HG03558 (cell line): ENCODE results near the gene FBLN1.
"Not testable (repeated sequence)": the region's sequence is repeated elsewhere in the genome, so short reads cannot be mapped to it uniquely, and the experiment has no call there.

Experiments
- ATAC-seq: cut with Tn5 transposase; IDR thresholded peaks from one replicate; pipeline ENCODE4 v1.9.1; 2021; ENCODE audit warnings: moderate number of reproducible peaks; ENCODE audit not compliant: unreplicated experiment; ENCODE audit errors: extremely low read depth

Gene FBLN1

GRCh38 chr22:45475851-45476514, 26.7 kb upstream of the FBLN1 start:
- ATAC-seq, result no peak

- no peak for ATAC-seq
These were observed 25.9 kb upstream of the FBLN1 start for GRCh38 chr22:45476814-45477213.

DNA sequence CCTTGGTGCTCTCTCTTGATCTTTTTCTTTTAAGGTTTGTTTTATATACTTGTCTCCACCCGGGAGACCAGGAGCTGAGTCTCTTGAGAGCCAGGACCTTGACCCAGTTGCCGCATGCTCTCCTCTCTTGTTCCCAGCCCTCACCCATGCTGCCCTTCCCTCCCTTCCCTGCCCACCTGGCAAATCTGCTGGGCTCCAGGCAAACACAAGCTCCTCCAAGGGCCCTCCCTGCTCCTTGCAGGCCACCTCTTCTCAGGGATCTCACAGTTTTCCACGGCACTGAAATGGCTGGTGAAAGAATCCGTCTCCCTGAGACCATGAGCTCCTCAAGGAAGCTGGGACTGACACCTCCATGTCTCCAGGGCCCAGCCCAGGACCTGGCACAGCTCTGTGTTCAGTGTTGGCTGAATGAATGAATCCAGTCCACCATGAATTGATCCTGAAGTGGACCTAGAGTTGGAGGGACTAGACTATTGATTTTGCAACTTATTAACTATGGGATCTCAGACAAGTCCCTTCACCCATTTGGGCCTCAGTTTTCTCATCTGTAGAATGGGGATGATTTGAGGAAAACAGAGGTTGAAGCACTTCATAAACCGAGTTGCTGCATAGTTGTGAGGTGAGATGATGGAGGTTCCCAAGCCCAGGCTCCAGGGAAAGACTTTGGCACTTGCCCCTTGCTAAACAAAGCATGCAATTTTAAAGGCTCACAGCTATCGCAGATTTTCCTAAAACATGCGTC, 25.1 kb upstream of the FBLN1 start:
- no peak for ATAC-seq

- ATAC-seq, result no peak
These were observed 24.4 kb upstream of the FBLN1 start for GRCh38 chr22:45478108-45478771.

DNA sequence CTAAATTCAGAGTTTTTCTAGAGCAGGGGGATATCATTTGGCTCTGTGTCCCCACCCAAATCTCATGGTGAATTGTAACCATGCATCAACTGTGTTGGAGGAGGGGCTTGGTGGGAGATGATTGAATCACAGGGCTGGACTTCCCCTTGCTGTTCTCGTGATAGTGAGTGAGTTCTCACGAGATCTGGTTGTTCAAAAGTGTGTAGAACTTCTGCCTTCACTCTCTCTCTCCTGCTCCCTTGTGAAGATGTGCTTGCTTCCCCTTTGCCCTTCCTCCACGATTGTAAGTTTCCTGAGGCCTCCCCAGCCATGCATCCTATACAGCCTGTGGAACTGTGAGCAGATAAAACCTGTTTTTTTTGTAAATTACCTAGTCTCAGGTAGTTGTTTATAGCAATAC, 22.0 kb upstream of the FBLN1 start:
- no peak for ATAC-seq

GRCh38 chr22:45481661-45482060, 21.0 kb upstream of the FBLN1 start:
- no peak for ATAC-seq

GRCh38 chr22:45482169-45482568, 20.5 kb upstream of the FBLN1 start:
- ATAC-seq, result no peak

DNA sequence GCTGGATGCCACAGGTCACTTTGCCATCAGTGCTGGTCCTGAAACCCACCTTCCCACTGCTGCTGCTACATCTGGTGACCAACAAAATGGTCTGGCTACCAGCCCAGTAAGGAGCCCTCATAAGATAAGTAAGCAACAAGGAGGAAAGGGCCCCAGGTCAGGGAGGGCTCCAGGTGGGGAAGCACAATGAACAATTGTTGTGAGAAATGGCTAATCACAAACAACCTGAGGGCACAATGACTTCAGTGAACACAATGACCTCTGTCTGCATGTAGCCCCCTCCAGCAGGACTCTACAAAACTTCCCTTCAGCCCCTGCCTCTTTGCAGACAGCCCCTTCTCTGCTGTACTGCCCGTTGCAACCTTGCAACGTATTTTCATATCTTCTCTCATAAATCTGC, 19.4 kb upstream of the FBLN1 start:
- no peak for ATAC-seq

DNA sequence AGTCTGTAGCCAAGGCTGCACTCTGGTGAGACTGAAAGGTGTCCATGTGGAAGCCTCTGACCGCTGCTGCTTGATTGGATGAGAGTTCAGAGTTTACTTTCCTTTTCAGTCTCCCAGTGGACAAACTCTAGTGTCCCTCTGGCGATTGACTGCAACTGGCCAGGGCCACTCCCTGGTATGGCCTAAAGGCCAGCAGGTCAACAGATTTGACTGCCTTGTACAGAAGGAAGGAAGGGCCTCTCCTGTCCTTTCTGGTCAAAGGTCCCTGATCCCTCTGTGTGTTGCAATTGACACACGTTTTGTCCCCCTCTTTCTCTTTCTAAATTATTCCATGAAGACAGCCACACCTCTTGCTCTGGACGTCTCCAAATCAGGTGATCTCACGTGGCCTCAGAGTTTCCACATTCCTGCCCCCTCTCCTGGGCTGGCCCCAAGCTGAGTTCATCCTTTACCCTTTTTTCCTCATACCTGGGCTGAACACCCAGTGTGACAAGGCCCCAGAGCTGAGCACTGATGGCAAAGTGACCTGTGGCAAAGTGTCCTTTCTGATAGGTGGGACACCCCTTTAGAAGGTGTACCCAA, 18.7 kb upstream of the FBLN1 start:
- ATAC-seq, result no peak

DNA sequence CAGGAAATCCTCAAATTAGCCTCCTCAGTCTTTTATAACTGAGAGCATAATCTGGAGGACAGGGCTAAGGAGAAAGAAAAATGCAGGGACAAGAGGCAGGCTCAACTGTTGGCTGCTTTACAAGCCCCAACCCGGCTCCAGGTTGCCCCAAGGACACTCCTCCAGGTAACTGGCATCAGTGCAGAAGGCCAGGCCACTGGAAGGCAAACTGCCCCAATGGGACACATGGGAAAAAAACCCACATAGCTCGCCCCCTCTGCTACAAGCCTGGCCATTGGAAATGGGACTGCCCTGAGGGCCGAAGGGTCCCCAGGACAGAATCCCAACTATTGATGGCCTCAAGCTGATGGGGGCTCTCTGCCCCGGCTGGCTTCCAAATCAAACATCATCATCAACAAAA, 17.9 kb upstream of the FBLN1 start:
- ATAC-seq, result no peak

GRCh38 chr22:45485261-45485660, 17.4 kb upstream of the FBLN1 start:
- no peak for ATAC-seq

DNA sequence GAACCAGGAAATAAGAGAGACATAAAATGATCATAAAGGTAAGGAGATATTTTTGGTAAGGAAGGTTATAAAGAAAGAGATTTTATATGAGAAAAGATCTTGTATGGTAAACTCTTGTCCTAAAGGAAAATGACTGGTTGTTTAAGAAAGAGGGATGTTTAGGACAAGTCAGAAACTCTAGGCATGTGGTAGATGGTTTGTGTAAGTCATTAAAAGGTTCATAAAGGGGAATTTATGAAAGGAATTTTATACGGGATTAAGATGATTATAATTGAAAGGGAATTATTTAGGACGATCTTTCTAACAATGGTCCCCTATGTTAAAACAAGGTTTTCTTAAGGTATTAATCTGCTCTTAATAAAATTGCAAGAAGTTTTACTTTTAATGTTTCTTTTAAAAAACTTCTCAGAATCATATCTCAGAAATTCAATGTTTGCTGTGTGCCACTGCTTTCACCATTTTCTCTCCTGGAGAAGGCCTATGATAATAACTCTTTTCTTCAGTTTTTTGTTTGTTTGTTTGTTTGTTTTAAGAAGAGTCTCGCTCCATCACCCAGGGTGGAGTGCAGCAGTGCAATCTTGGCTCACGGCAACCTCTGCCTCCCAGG, 13.8 kb upstream of the FBLN1 start:
- ATAC-seq, result no peak

DNA sequence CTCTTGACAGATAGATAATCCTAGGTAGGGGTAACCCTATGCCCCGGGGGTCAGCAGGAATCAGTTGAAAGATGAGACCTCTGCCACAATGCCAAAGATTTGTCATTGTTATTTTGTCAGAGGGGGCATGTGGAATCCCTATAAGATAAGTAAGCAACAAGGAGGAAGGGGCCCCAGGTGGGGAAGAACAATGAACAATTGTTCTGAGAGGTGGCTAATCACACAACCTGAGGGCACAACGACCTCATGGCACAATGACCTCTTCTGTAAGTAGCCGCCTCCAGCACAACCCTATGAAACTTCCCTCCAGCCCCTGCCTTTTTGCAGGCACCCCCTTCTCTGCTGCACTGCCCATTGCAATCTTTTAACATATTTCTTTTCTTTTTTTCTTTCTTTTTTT, 11.8 kb upstream of the FBLN1 start:
- no peak for ATAC-seq

GRCh38 chr22:45491841-45492240, 10.8 kb upstream of the FBLN1 start:
- no peak for ATAC-seq

DNA sequence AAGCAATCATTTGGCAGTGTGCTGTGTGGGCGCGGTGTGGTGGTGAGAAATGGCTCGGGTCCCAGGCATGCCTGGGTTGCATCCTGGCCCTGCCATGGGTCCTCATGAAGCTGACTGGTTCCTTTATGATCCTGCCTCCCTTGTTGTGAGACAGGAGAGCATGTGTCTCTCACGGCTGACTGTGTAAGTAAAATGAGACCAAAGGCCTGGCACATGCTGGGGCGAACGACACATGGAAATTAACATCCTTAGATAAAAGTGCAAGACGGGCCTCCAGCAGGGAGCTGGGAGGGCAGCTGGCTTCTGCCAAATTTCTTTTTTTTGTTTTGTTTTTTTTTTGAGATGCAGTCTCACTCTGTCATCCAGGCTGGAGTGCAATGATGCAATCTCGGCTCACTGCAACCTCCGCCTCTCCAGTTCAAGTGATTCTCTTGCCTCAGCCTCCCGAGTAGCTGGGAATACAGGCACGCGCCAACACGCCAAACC, 9.4 kb upstream of the FBLN1 start:
- no peak for ATAC-seq

GRCh38 chr22:45494306-45494705, 8.4 kb upstream of the FBLN1 start:
- ATAC-seq, result not testable (repeated sequence)

DNA sequence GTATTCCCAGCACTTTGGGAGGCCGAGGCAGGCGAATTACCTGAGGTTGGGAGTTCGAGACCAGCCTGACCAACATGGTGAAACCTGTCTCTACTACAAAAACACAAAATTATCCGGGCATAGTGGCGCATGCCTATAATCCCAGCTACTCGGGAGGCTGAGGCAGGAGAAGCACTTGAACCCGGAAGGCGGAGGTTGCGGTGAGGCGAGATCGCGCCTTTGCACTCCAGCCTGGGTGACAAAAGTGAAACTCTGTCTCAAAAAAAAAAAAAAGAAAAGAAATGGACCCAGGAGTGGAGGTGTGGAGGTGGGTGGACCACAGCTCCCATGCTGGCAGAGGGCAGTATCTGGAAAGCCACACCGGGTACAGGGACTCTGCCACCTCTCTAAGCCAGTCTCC, 7.1 kb upstream of the FBLN1 start:
- ATAC-seq, result not testable (repeated sequence)

GRCh38 chr22:45496451-45496941, 6.2 kb upstream of the FBLN1 start:
- no peak for ATAC-seq

GRCh38 chr22:45497351-45498145, 5.1 kb upstream of the FBLN1 start:
- no peak for ATAC-seq

GRCh38 chr22:45499746-45500145, 2.9 kb upstream of the FBLN1 start:
- ATAC-seq, result no peak
